ENCODE data around the gene SMIM22. TPM values are rescaled to one million over a fixed set of nuclear protein-coding genes. Genes with fewer than 3 reads are reported as not detected.

Gene SMIM22
- total RNA-seq, 1 donor from 2014 or later = not detected

DNA sequence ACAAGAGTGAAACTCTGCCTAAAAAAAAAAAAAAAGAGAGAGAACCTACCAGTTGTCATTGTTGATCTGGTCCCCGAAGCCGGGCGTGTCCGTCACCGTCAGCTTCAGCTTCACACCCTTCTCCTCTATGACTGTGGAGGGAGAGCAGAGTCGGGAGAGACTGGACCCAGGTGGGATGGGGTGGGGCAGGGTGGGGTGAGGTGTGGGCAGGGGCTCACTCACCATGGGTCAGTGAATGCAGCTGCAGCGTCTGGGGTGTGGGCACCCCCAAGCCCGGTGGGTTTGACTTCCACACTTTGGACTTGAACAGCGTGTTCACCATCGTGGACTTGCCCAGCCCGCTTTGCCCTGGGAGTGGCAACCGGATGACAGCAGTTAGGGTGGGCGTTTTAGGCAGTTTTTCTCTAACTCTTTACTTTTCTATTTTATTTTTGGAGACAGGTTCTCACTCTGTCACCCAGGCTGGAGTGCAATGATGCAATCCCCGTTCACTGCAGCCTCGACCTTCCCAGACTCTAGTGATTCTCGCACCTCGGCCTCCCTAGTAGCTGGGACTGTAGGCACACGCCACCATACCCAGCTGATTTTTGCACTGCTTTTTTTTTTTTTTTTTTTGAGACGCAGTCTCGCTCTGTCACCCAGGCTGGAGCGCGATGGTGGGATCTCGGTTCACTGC, 9.3 kb upstream of the SMIM22 start:
- no peak for DNase-seq (ENCODE audit: low spot score)
- Mint-ChIP-seq H3K27ac (ENCODE audit: unreplicated experiment) (no peak overlapping the region), H3K27me3 (ENCODE audit: unreplicated experiment) (peaks cover 10% of the 10 kb centered on the region), H3K4me3 (ENCODE audit: unreplicated experiment) (no peak overlapping the region), H3K4me1 (ENCODE audit: unreplicated experiment) (no peaks in the 10 kb centered on the region), H3K36me3 (ENCODE audit: low read depth, unreplicated experiment) (peaks cover 11% of the 10 kb centered on the region), H3K9me3 (ENCODE audit: unreplicated experiment) (no peaks in the 10 kb centered on the region)
- TF ChIP-seq CTCF (IDR thresholded peaks at IDR 0.05; ENCODE audit: unreplicated experiment) = no peak

GRCh38 chr16:4787068-4787467, 8.1 kb upstream of the SMIM22 start:
- peaks cover 10% of the 10 kb centered on the region for H3K27me3 Mint-ChIP-seq (ENCODE audit: unreplicated experiment)
- H3K4me3 Mint-ChIP-seq (ENCODE audit: unreplicated experiment) = no peak overlapping the region
- no peak overlapping the region for H3K27ac Mint-ChIP-seq (ENCODE audit: unreplicated experiment)
- no peaks in the 10 kb centered on the region for H3K4me1 Mint-ChIP-seq (ENCODE audit: unreplicated experiment)
- TF ChIP-seq CTCF (IDR thresholded peaks at IDR 0.05; ENCODE audit: unreplicated experiment) = no peak
- peaks cover 11% of the 10 kb centered on the region for H3K36me3 Mint-ChIP-seq (ENCODE audit: low read depth, unreplicated experiment)
- no peaks in the 10 kb centered on the region for H3K9me3 Mint-ChIP-seq (ENCODE audit: unreplicated experiment)
- DNase-seq (ENCODE audit: low spot score) = no peak

DNA sequence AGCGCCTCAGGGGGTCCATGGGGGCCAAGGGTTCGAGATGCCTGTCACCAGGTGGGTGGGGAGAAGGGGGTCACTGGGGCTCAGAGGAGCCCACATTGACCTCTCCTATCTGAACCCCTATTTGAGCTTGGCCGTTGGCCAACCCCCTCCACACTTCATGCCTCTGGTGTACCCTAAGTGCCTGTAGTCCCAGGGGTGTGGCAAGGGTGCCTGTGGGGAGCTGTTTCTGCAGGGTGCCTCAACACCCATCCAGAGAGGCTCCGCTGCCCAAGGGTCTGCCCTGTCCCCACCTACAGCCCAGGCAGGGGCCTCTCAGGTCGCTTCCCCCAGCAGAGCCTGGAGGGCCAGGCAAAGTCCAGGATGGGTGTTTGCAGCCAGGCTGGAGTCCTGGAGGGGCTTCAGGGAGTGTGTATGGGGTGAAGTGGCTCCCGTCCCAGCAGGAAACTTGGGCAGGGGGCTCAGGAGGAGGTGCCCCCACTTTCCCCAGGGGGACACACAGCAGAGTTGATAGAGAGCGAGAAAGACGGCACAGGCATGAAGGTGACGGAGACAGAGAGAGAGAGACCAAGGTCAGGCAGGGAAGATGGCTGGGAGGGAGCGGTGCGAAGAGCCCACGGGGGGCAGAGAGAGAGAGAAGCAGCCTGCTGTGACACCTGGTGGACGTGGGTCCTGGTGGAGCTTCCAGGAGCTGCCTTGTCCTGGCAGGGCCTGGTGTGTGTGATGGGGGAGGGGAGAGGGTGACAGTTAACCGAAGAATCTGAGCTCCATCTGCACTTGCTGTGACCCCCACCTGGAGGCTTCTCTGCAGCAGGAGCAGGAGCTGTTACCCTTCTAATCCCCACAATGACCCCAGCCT, 7.3 kb upstream of the SMIM22 start, which contains the start of gene SEPTIN12:
Gene SEPTIN12 (minus strand): TSS at position 719 of the 856 bp plus-strand sequence. CDS start 700 bp downstream, at position 19.
- no peak for TF ChIP-seq CTCF (IDR thresholded peaks at IDR 0.05; ENCODE audit: unreplicated experiment)
- no peak within 1 kb of the TSS for H3K27ac Mint-ChIP-seq (ENCODE audit: unreplicated experiment)
- peaks cover 10% of the 10 kb centered on the region for H3K36me3 Mint-ChIP-seq (ENCODE audit: low read depth, unreplicated experiment)
- H3K4me1 Mint-ChIP-seq (ENCODE audit: unreplicated experiment) = no peaks in the 10 kb centered on the region
- no peak for DNase-seq (ENCODE audit: low spot score)
- no peak within 1 kb of the TSS for H3K4me3 Mint-ChIP-seq (ENCODE audit: unreplicated experiment)
- no peaks in the 10 kb centered on the region for H3K9me3 Mint-ChIP-seq (ENCODE audit: unreplicated experiment)
- peaks cover 8% of the 10 kb centered on the region for H3K27me3 Mint-ChIP-seq (ENCODE audit: unreplicated experiment)

GRCh38 chr16:4788489-4788889, 6.7 kb upstream of the SMIM22 start:
- DNase-seq (ENCODE audit: low spot score) = no peak
- no peak for TF ChIP-seq CTCF (IDR thresholded peaks at IDR 0.05; ENCODE audit: unreplicated experiment)
- Mint-ChIP-seq H3K4me1 (ENCODE audit: unreplicated experiment) (no peaks in the 10 kb centered on the region), H3K4me3 (ENCODE audit: unreplicated experiment) (no peak overlapping the region), H3K9me3 (ENCODE audit: unreplicated experiment) (no peaks in the 10 kb centered on the region), H3K27me3 (ENCODE audit: unreplicated experiment) (peaks cover 5% of the 10 kb centered on the region), H3K36me3 (ENCODE audit: low read depth, unreplicated experiment) (peaks cover 4% of the 10 kb centered on the region), H3K27ac (ENCODE audit: unreplicated experiment) (no peak overlapping the region)

DNA sequence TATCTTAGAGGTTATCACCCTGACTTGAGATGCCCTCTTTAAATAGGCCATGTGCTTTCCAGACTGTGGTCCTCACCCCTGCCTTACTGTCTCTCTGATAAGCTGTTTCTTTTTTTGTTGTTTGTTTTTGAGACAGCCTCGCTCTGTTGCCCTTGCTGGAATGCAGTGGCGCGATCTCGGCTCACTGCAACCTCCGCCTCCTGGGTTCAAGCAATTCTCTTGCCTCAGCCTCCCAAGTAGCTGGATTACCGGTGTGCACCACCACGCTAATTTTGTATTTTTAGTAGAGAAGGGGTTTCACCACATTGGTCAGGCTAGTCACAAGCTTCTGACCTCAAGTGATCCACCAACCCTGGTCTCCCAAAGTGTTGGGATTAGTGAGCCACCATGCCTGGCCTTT, 6.3 kb upstream of the SMIM22 start:
- no peak for DNase-seq (ENCODE audit: low spot score)
- Mint-ChIP-seq H3K36me3 (ENCODE audit: low read depth, unreplicated experiment) (peaks cover 4% of the 10 kb centered on the region), H3K4me3 (ENCODE audit: unreplicated experiment) (no peak overlapping the region), H3K9me3 (ENCODE audit: unreplicated experiment) (no peaks in the 10 kb centered on the region), H3K27ac (ENCODE audit: unreplicated experiment) (no peak overlapping the region), H3K4me1 (ENCODE audit: unreplicated experiment) (no peaks in the 10 kb centered on the region), H3K27me3 (ENCODE audit: unreplicated experiment) (peaks cover 5% of the 10 kb centered on the region)
- no peak for TF ChIP-seq CTCF (IDR thresholded peaks at IDR 0.05; ENCODE audit: unreplicated experiment)

Data from endothelial cell (in vitro differentiated cells).